HCT116 (cell line): ENCODE measurements around the gene ITPR1. TPM values are rescaled to one million over a fixed set of nuclear protein-coding genes. Genes with fewer than 3 reads are reported as not detected.
"Not testable (repeated sequence)": the region's sequence is repeated elsewhere in the genome, so short reads cannot be mapped to it uniquely, and the experiment has no call there.

Experiments used
- ATAC-seq: fragments of 200-7000 bp; cut with Tn5 transposase; 2 replicates; pipeline ENCODE4 v1.9.1; 2020; ENCODE audit warnings: mild to moderate bottlenecking, moderate library complexity
- BruUV-seq: library from RNA; stranded (reverse); fragments of 400-500 nt; replicated peaks from 2 replicates; lab custom pipeline; 2021; lab: Mats Ljungman, UMichigan
- CTCF ChIA-PET: fragments of 300-600 bp; sonication (Branson Sonifier 250); formaldehyde crosslinking; loops from one replicate; lab custom pipeline; 2021; ENCODE audit warnings: antibody characterized with exemption; lab: Charles Lee
- POLR2A ChIA-PET: fragments of 300-600, 350-600 bp; sonication (Branson Sonifier 250); formaldehyde crosslinking; loops from one replicate; lab custom pipeline; 2021; ENCODE audit warnings: antibody characterized with exemption; lab: Charles Lee
- RAD21 ChIA-PET, 2 experiments: fragments of 300-600 bp; sonication (Branson Sonifier 250); formaldehyde crosslinking; loops; one replicate each; lab custom pipeline; 2023; ENCODE audit warnings: low total read pairs in 2 of 2; ENCODE audit not compliant: uncharacterized antibody in 2 of 2, unreplicated experiment in 2 of 2, low non-redundant PET in 1 of 2; lab: Charles Lee
- DNase-seq: peaks from one replicate; pipeline ENCODE4 v3.0.0-alpha.2; 2010; ENCODE audit warnings: low read depth, low spot score
- H2AFZ ChIP-seq: fragments of 200-600 bp; shearing (Covaris generic), sonication (generic); 2 replicates; pipeline ENCODE4 v1.6.1; 2017; ENCODE audit warnings: low read depth, mixed run types, mixed read lengths, antibody characterized with exemption, low read length; ENCODE audit not compliant: poor library complexity, severe bottlenecking
- H3K27ac ChIP-seq: 2 replicates; pipeline ENCODE4 v1.5.1; 2012; ENCODE audit warnings: low read depth, low read length
- H3K27me3 ChIP-seq: fragments of 200-600 bp; sonication (generic); 2 replicates; pipeline ENCODE4 v1.6.1; 2016; ENCODE audit warnings: mixed run types, low read length, mixed read lengths; ENCODE audit not compliant: insufficient read depth
- H3K36me3 ChIP-seq, 2 experiments: fragments of 200-500 bp in 1 of 2; fragments of 200-600 bp in 1 of 2; sonication (Bioruptor generic) in 1 of 2; sonication (generic) in 1 of 2; 2 replicates each; pipeline versions ENCODE4 v1.5.1 to v1.6.1; 2014 to 2016; ENCODE audit warnings: low read length in 2 of 2, inconsistent platforms in 1 of 2, mixed read lengths in 1 of 2, mixed run types in 1 of 2; ENCODE audit not compliant: insufficient read depth in 2 of 2, control insufficient read depth in 1 of 2
- H3K4me1 ChIP-seq, 2 experiments: fragments of 200-600 bp in 1 of 2; sonication (generic) in 1 of 2; 2 replicates each; pipeline versions ENCODE4 v1.5.1 to v1.6.1; 2012 to 2017; ENCODE audit warnings: low read length in 2 of 2, inconsistent platforms in 1 of 2, mild to moderate bottlenecking in 1 of 2, mixed read lengths in 1 of 2, mixed run types in 1 of 2, moderate library complexity in 1 of 2; ENCODE audit not compliant: insufficient read depth in 2 of 2, control insufficient read depth in 1 of 2
- H3K4me2 ChIP-seq: fragments of 200-600 bp; sonication (generic); 2 replicates; pipeline ENCODE4 v1.6.1; 2017; ENCODE audit warnings: mixed run types, low read length, mixed read lengths
- H3K4me3 ChIP-seq, 2 experiments: fragments of 200-600 bp in 1 of 2; sonication (generic) in 1 of 2; replicated peaks in 1 of 2; 2 replicates each; pipeline ENCODE4 v1.5.1; 2011 to 2016; ENCODE audit warnings: low read length in 2 of 2, control low read depth in 1 of 2, low read depth in 1 of 2, mild to moderate bottlenecking in 1 of 2, mixed read lengths in 1 of 2, mixed run types in 1 of 2
- H3K79me2 ChIP-seq: fragments of 200-600 bp; sonication (generic); 2 replicates; pipeline ENCODE4 v1.6.1; 2017; ENCODE audit warnings: mild to moderate bottlenecking, mixed run types, low read length, moderate library complexity, mixed read lengths; ENCODE audit not compliant: insufficient read depth
- H3K9ac ChIP-seq: fragments of 200-600 bp; sonication (generic); 2 replicates; pipeline ENCODE4 v1.6.1; 2016; ENCODE audit warnings: low read length, mixed read lengths
- H3K9me2 ChIP-seq: fragments of 200-600 bp; sonication (generic), shearing (Covaris generic); 2 replicates; pipeline ENCODE4 v1.6.1; 2017; ENCODE audit warnings: mixed run types, mild to moderate bottlenecking, moderate library complexity; ENCODE audit not compliant: insufficient read depth
- H3K9me3 ChIP-seq, 2 experiments: fragments of 200-500 bp in 1 of 2; fragments of 200-600 bp in 1 of 2; sonication (Bioruptor generic) in 1 of 2; sonication (generic) in 1 of 2; 2 replicates each; pipeline ENCODE4 v1.6.1; 2014 to 2017; ENCODE audit warnings: low read length in 2 of 2, mixed read lengths in 2 of 2, inconsistent platforms in 1 of 2, low read depth in 1 of 2, mild to moderate bottlenecking in 1 of 2, mixed run types in 1 of 2, moderate library complexity in 1 of 2; ENCODE audit not compliant: control insufficient read depth in 1 of 2, insufficient read depth in 1 of 2
- H4K20me1 ChIP-seq: fragments of 200-600 bp; sonication (generic), shearing (Covaris generic); 2 replicates; pipeline ENCODE4 v1.6.1; 2017; ENCODE audit warnings: mixed run types, mild to moderate bottlenecking, moderate library complexity; ENCODE audit not compliant: insufficient read depth
- POLR2AphosphoS5 ChIP-seq: IDR thresholded peaks from 2 replicates; pipeline ENCODE4 v1.6.1; 2011; ENCODE audit warnings: mild to moderate bottlenecking, low read depth, low read length, moderate library complexity
- REST ChIP-seq: IDR thresholded peaks from 2 replicates; pipeline ENCODE4 v1.6.1; 2012; ENCODE audit warnings: low read depth
- SRF ChIP-seq: IDR thresholded peaks from 2 replicates; pipeline ENCODE4 v1.6.1; 2012; ENCODE audit warnings: low read depth
- intact Hi-C: fragments of 100-400 bp; cut with micrococcal nuclease; formaldehyde crosslinking; loops from 2 replicates; pipeline ENCODE4 v1.10.0; 2022
- total RNA-seq: library from RNA; stranded (reverse); gene quantifications from one replicate; pipeline ENCODE4 v1.2.1, GENCODE V29; 2021; ENCODE audit not compliant: unreplicated experiment

Gene ITPR1
- total RNA-seq, 1 experiment from 2014 or later, result 9.2 TPM

GRCh38 chr3:4761759-4762158, 268.6 kb downstream of the ITPR1 start:
- no peak for TF ChIP-seq REST
- no peak for TF ChIP-seq SRF
- TF ChIP-seq POLR2AphosphoS5, result no peak
- peaks cover 4 to 8% of the 10 kb centered on the region in 2 experiments; a peak in 1 of 4 replicates for H3K9me3 ChIP-seq
- ChIA-PET CTCF (no interaction called here), RAD21 (no interaction called here), POLR2A (no interaction called here)
- H2AFZ ChIP-seq, result no peak overlapping the region
- H3K36me3 ChIP-seq, result no peaks in the 10 kb centered on the region
- no peak overlapping the region for H3K27ac ChIP-seq
- no peaks in the 10 kb centered on the region for H3K79me2 ChIP-seq
- no peaks in the 10 kb centered on the region for H4K20me1 ChIP-seq
- H3K4me3 ChIP-seq, result no peak overlapping the region
- H3K9ac ChIP-seq, result no peak overlapping the region
- DNase-seq (no peak), ATAC-seq (no peak)
- no peaks in the 10 kb centered on the region for H3K27me3 ChIP-seq
- no peaks in the 10 kb centered on the region for H3K4me1 ChIP-seq
- H3K9me2 ChIP-seq, result no peaks in the 10 kb centered on the region
- intact Hi-C loops, result no loop called here
- BruUV-seq, result no TSS peak
- H3K4me2 ChIP-seq, result no peak overlapping the region

DNA sequence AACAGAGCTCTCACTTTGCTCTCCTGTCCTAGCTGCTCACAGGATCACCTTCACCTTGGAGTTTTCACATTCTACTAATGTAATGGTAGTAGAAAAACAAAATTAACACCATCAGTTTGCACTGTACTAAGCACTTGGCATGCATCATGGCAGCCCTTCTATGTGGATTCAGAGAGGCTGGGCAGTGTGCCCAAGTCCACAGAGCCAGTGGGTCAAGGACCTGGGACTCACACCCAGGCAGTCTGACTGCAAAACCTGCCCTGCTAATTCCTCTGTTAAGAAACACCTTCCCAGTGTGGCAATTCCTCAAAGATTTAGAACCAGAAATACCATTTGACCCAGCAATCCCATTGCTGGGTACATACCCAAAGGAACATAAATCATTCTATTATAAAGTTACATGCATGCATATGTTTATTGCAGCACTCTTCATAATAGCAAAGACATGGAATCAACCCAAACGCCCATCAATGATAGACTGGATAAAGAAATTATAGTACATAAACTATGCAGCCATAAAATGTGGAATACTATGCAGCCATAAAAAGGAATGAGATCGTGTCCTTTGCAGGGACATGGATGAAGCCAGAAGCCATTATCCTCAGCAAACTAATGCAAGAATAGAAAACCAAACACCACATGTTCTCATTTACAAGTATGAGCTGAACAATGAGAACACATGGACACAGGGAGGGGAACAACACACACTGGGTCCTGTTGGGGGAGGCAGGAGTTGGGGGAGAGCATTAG, 269.5 kb downstream of the ITPR1 start:
- H4K20me1 ChIP-seq, ATAC-seq, H3K27ac ChIP-seq, H3K4me1 ChIP-seq, CTCF ChIA-PET, H3K4me3 ChIP-seq, POLR2A ChIA-PET, intact Hi-C loops, H3K4me2 ChIP-seq, H2AFZ ChIP-seq, H3K9me2 ChIP-seq, H3K9ac ChIP-seq, H3K36me3 ChIP-seq, H3K79me2 ChIP-seq, BruUV-seq, H3K9me3 ChIP-seq, DNase-seq, RAD21 ChIA-PET, H3K27me3 ChIP-seq: not testable (repeated sequence)
